Ovary (tissue), 10 donors: ENCODE results near the gene SGCA. TPM values are rescaled to one million over a fixed set of nuclear protein-coding genes. Genes with fewer than 3 reads are reported as not detected.

Experiments used
- DNase-seq, 5 donors: peaks; one replicate each; pipeline ENCODE4 v3.0.0-alpha.2; 2019 to 2020
- H3K27ac ChIP-seq, 2 donors: fragments of 200-600 bp; one replicate each; pipeline versions ENCODE4 v1.5.1 to v1.8.0; 2019 to 2022
- H3K27me3 ChIP-seq: fragments of 200-600 bp; one replicate; pipeline ENCODE4 v1.8.0; 2022
- H3K36me3 ChIP-seq: fragments of 200-600 bp; sonication (generic); one replicate; pipeline ENCODE4 v1.5.1; 2019
- H3K4me1 ChIP-seq: one replicate; pipeline ENCODE4 v1.8.1; 2013; ENCODE audit warnings: mild to moderate bottlenecking, moderate library complexity; ENCODE audit not compliant: insufficient read depth
- H3K4me3 ChIP-seq: fragments of 200-600 bp; sonication (generic); one replicate; pipeline ENCODE4 v1.5.1; 2017
- H3K9me3 ChIP-seq, 2 donors: fragments of 200-600 bp in 1 of 2; sonication (generic) in 1 of 2; one replicate each; pipeline versions ENCODE4 v1.5.1 to v1.8.1; 2013 to 2019; ENCODE audit warnings: mild to moderate bottlenecking in 1 of 2, moderate library complexity in 1 of 2
- CTCF ChIP-seq, 3 donors: fragments of 450-650 bp in 2 of 3; fragments of 200-600 bp in 1 of 3; IDR thresholded peaks; one replicate each; pipeline versions ENCODE4 v1.5.1 to v1.8.0; 2016 to 2022; ENCODE audit warnings: antibody characterized with exemption in 3 of 3, mild to moderate bottlenecking in 1 of 3
- EP300 ChIP-seq: sonication (generic); formaldehyde crosslinking; IDR thresholded peaks from one replicate; pipeline ENCODE4 v1.6.1; 2017; ENCODE audit warnings: antibody characterized with exemption
- POLR2A ChIP-seq: fragments of 450-650 bp; IDR thresholded peaks from one replicate; pipeline ENCODE4 v1.6.1; 2017; ENCODE audit warnings: antibody characterized with exemption, mild to moderate bottlenecking, moderate library complexity
- WGBS, 3 donors: extraction: QIAGEN DNeasy Blood & Tissue Kit in 1 of 3; methylation state at CpG; one replicate each; pipeline versions ENCODE4 v1.1.5 to v1.1.7; 2013 to 2017; 5-methylcytosine and 5-hydroxymethylcytosine counted together
- intact Hi-C, 4 donors: fragments of 100-400 bp; cut with DNase I; formaldehyde crosslinking; loops; one replicate each; pipeline versions ENCODE4 v1.11.0 to v1.15.1; 2022 to 2023
- long read RNA-seq, 3 donors: library from polyadenylated mRNA in 2 of 3; unstranded in 2 of 3; transcript quantifications; one replicate each; pipeline ENCODE4 v2.0.0 and lab custom pipeline, GENCODE V29; 2021 to 2026
- polyA plus RNA-seq, 2 donors: library from polyadenylated mRNA; stranded (reverse); fragments of 200-250 nt in 1 of 2; fragments of 350-450 nt in 1 of 2; fragmentation: Illumina TruSeq in 1 of 2; extraction: RNeasy Lipid Tissue Mini Kit (QIAGEN cat#74804) in 1 of 2; gene quantifications; one replicate each; pipeline ENCODE4 v1.2.3, GENCODE V29; 2013 to 2014
- total RNA-seq, 7 donors: library from RNA; depleted of rRNA in 2 of 7; stranded (reverse); fragments of >200 nt in 2 of 7; fragmentation: NEBNext Ultra II Directional in 3 of 7; extraction: Animal tissue kit (Norgen Biotek cat#: 25700) in 3 of 7; gene quantifications; one replicate each; pipeline versions ENCODE4 v1.1.0 to v1.2.4, GENCODE V29; 2016 to 2023
- donor health status: DM: no; HTN: no; CAD: no; lungs with moderate emphysema.
- donor health status: DM: no; HTN: no; CAD: no.
- donor health status: Bipolar disorder and iron deficiency.
- donor health status: DM: yes; HTN: yes; CAD: no.
- donor health status: DM: no; HTN: no; CAD: no.
- donor health status: DM: yes; HTN: yes; CAD: no.

The SGCA gene
- 1 to 10 TPM in 5 of 7 donors, under 1 TPM in 2; 0.48 to 3.4 (median 1.2) TPM for total RNA-seq
- 1 to 10 TPM; 2.2 to 3.4 TPM for polyA plus RNA-seq
- long read RNA-seq, donor 1, partial matches to known transcripts, result 0 of 4 reads
- long read RNA-seq, donor 1, other reads (novel, unspliced or antisense), result 0 of 4 reads
- long read RNA-seq, donor 2, partial matches to known transcripts, result 2,855 of 2,893 reads
- long read RNA-seq, donor 2, other reads (novel, unspliced or antisense), result 38 of 2,893 reads
- long read RNA-seq, donor 3, partial matches to known transcripts, result 0 of 2 reads
- long read RNA-seq, donor 3, other reads (novel, unspliced or antisense), result 1 of 2 reads

DNA sequence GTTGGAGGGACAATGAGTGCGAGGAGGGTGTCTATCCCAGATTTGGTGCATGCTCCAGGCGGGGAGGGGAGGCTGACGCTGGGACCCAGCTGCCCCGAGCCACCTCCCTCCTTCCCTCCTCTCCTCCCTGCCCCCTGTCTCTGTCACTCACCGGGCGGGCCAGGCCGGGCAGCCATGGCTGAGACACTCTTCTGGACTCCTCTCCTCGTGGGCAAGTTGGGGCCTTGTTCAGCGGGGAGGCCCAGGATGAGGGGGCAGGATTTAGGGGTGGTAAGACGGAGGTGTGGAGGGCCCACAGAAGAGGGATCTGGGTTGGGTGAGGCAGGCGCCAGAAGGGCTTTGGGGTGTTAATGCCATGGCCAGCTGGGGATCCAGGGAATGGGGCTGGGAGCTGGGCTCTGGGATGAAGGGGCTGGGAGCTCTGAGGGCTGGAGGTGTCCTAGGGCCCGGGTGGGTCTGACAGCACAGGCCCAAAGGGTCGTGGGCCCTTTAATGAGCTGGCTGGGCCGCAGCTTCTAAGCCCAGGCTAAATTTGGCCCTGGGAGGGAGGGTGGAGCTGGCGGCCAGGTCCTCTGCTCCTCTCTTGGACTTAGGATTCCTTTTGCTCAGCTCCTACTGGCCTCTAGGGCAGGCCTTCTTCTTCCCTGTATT is at the start of gene SGCA:
Gene SGCA, plus strand, starts transcription at position 139 of the 651 bp plus-strand sequence. Its CDS starts 36 bp downstream, at position 175.
- Histone ChIP-seq H3K4me1 (no peaks in the 10 kb centered on the region), H3K9me3 (no peaks in the 10 kb centered on the region), H3K27ac (no peak within 1 kb of the TSS), H3K27me3 (no peaks in the 10 kb centered on the region), H3K4me3 (no peak within 1 kb of the TSS), H3K36me3 (no peaks in the 10 kb centered on the region)
- intact Hi-C loops, result loop anchor here in 2 of 4 donors (5.0 to 10.0 kb wide), 2 partner anchors 51 to 131 kb away; no protein-coding TSS in a partner anchor
- TF ChIP-seq CTCF (IDR thresholded peaks at IDR 0.05), result no peak
- no peak for TF ChIP-seq POLR2A
- no peak for TF ChIP-seq EP300
- no peak for DNase-seq
- WGBS, 3 donors, result 53 to 61% (median 57%) methylated on average over 15 of the region's 15 CpGs

- WGBS, 3 donors, result 6 to 13% (median 7%) methylated on average over 63 to 64 of the region's 64 CpGs
- Histone ChIP-seq H3K27me3 (no peaks in the 10 kb centered on the region), H3K27ac (no peak overlapping the region), H3K4me1 (peaks cover 8% of the 10 kb centered on the region), H3K4me3 (no peak overlapping the region), H3K9me3 (no peaks in the 10 kb centered on the region), H3K36me3 (no peaks in the 10 kb centered on the region)
- peak; percentile 63 to 83 (median 74) for DNase-seq
- TF ChIP-seq EP300 (no peak), CTCF (IDR thresholded peaks at IDR 0.05) (peak; percentile 38 to 86 (median 79)), POLR2A (no peak)
- intact Hi-C loops, result loop anchor here in 1 of 4 donors (10.0 kb wide), 2 partner anchors 47 to 177 kb away; partner anchors contain the start of gene SGCA
Measured at GRCh38 chr17:50117202-50118051, 48.4 kb upstream of the SGCA start.

DNA sequence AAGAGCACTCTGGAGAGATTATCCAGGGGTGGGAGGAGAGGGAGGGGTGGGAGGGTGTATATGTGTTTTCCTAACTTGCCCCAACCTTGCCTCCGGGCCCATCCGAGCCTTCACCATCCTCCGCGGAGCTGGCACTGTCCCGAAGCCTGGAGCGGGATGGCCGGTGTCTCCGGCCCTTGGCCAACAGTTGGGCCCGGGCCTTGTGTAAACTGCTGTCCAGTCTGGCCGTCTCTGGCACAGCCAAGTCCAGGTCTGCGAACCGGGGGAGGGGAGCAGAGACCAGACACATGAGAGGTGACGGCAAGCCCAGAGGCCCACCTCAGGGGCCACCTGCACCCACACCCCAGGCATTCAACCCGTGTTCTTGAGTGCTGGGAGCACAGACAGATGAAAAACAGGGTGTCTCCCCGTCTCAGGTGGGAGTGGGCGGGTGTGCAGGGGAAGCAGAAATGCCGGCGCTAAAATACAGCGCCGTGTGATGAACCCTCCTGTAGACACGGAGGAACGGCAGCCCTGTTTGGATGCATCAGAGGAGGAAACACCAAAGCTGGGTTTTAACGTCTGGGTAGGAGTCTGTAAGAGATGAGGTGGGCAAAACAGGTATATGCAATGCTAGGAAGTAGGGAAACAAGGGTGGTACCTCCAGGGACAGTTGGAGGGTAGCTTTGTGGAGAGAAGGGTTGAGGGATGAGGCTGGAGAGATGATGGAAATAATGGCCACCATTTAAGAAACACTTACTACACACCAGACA is 47.6 kb upstream of the SGCA start:
- TF ChIP-seq CTCF (IDR thresholded peaks at IDR 0.05) (no peak), EP300 (no peak), POLR2A (no peak)
- intact Hi-C loops, result loop anchor here in 1 of 4 donors (10.0 kb wide), 2 partner anchors 47 to 177 kb away; partner anchors contain the start of gene SGCA
- H3K4me3 ChIP-seq, result no peak overlapping the region
- H3K27me3 ChIP-seq, result no peaks in the 10 kb centered on the region
- no peaks in the 10 kb centered on the region for H3K36me3 ChIP-seq
- peak in 1 of 5 donors; percentile 65 for DNase-seq
- 43 to 52% (median 44%) methylated on average over 22 to 23 of the region's 23 CpGs for WGBS, 3 donors
- no peak overlapping the region for H3K27ac ChIP-seq
- H3K9me3 ChIP-seq, result no peaks in the 10 kb centered on the region
- H3K4me1 ChIP-seq, result peaks cover 8% of the 10 kb centered on the region
